ENCODE results near the gene NECTIN1. TPM values are rescaled to one million over a fixed set of nuclear protein-coding genes. Genes with fewer than 3 reads are reported as not detected.
A peak's percentile ranks its signal among the peaks of the same experiment; 100 is the strongest.

The NECTIN1 gene
- total RNA-seq, 2 donors from 2014 or later, result 5.2 to 5.3 TPM

DNA sequence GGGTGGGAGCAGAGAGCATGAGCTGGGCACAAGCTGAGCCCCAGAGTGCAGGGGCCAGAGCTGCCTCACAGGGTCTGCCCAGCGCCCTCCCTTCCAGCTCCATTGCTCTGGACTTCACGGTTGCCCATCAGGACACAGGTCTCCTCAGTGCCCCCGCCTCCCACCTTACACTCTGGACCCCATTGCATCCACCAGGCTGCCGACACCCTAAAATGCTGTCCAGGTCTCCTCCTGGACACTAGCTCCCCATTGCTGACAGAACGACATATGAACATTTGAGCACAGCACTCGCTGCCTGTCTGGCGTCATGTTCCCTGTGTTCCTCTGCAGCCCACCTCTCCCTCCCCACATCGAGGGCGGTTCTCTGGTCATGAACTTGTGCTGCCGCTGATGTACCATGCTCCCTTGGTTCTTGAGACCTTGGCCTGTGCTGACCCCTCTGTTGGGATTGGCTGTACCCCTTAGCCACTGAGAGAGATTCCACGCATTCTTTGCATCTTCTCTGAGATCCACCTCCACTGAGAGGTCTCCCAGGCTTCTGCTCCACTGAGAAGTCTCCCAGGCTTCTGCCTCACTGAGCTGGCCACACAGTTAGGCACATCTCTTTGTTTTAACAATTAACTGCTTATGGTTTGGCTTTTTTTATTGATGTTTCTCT is 34.2 kb upstream of the NECTIN1 start:
- H3K27me3 Mint-ChIP-seq, result peaks cover 53% of the 10 kb centered on the region
- no peak overlapping the region for H3K27ac Mint-ChIP-seq
- H3K4me1 Mint-ChIP-seq, result no peaks in the 10 kb centered on the region
- DNase-seq, result no peak
- no peak for ATAC-seq
- H3K4me3 Mint-ChIP-seq, result no peak overlapping the region
- H3K36me3 Mint-ChIP-seq (ENCODE audit: low read depth), result no peaks in the 10 kb centered on the region
- H3K9me3 ChIP-seq (ENCODE audit: control insufficient read depth, low read length, poor library complexity, severe bottlenecking), result no peaks in the 10 kb centered on the region

- Mint-ChIP-seq H3K4me3 (no peak overlapping the region), H3K27me3 (peaks cover 73% of the 10 kb centered on the region), H3K36me3 (ENCODE audit: low read depth) (no peaks in the 10 kb centered on the region), H3K27ac (no peak overlapping the region), H3K4me1 (peaks cover 2% of the 10 kb centered on the region)
- H3K9me3 ChIP-seq (ENCODE audit: control insufficient read depth, low read length, poor library complexity, severe bottlenecking), result no peaks in the 10 kb centered on the region
- DNase-seq, result no peak
- ATAC-seq, result no peak
Measured at GRCh38 chr11:119759747-119760412, 30.9 kb upstream of the NECTIN1 start.

DNA sequence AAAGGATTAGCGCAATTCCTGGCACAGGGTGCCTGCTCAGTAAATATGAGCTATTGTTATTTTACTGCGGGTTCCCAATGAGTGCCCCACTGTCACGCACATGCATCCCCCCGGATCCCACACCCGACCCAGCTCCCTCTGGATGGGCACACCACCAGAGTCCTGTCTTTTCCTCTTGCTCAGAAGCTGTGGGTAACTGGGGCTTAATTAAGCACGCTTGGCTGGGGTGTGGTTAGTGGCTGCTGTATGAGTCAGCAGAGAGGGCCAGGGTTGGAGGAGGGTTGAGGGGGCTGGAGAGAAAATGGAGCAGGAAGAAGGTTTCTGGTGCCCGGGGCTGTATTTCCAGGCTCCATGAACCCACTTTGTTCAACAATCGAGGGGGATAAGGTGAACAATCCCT is 30.3 kb upstream of the NECTIN1 start:
- H3K4me1 Mint-ChIP-seq, result peaks cover 3% of the 10 kb centered on the region
- ATAC-seq (no peak), DNase-seq (no peak)
- no peaks in the 10 kb centered on the region for H3K9me3 ChIP-seq (ENCODE audit: control insufficient read depth, low read length, poor library complexity, severe bottlenecking)
- H3K27me3 Mint-ChIP-seq, result peaks cover 73% of the 10 kb centered on the region
- no peak overlapping the region for H3K27ac Mint-ChIP-seq
- no peak overlapping the region for H3K4me3 Mint-ChIP-seq
- no peaks in the 10 kb centered on the region for H3K36me3 Mint-ChIP-seq (ENCODE audit: low read depth)

DNA sequence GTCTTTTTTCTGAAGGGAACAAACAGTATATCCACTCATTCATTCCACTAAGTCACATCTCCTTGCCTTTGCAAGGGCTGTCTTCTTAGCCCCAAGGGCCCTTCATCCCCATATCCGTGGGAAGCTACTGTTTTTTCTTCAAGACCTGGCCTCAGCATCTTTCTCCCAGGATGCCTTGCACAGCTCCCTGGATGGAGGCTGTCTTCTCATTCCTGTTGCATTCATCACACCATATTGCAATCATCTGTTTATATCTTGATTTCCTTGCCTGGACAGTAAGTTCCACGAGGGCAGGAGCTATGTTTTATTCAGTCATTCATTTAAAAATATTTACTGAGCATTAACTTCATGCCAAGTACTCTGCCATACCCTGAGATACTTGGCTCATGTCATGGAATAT is 29.3 kb upstream of the NECTIN1 start:
- no peaks in the 10 kb centered on the region for H3K9me3 ChIP-seq (ENCODE audit: control insufficient read depth, low read length, poor library complexity, severe bottlenecking)
- ATAC-seq (no peak), DNase-seq (no peak)
- H3K27ac Mint-ChIP-seq, result no peak overlapping the region
- peaks cover 3% of the 10 kb centered on the region for H3K4me1 Mint-ChIP-seq
- H3K27me3 Mint-ChIP-seq, result peaks cover 75% of the 10 kb centered on the region
- no peak overlapping the region for H3K4me3 Mint-ChIP-seq
- H3K36me3 Mint-ChIP-seq (ENCODE audit: low read depth), result no peaks in the 10 kb centered on the region

DNA sequence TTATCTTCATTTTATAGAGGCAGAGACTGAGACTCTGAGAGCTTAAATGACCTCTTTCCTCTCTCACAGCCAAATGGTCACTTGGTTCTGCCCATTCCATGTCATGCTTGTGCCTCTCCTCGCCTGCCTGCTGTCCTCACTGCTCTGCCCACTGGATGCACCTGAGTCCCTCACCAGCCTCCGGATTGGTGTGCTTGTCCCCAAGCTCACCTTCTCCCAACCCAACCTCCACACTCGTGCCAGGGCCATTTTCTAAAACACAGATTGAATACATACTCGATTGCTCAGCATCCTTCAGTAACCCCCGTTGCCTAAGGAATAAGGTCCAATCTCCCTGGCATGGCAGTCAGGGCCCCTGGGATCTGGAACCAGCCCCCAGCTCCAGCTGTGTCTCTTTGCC is 28.4 kb upstream of the NECTIN1 start:
- ATAC-seq (no peak), DNase-seq (no peak)
- Mint-ChIP-seq H3K4me1 (peaks cover 7% of the 10 kb centered on the region), H3K27me3 (peaks cover 74% of the 10 kb centered on the region), H3K36me3 (ENCODE audit: low read depth) (no peaks in the 10 kb centered on the region), H3K27ac (no peak overlapping the region), H3K4me3 (no peak overlapping the region)
- no peaks in the 10 kb centered on the region for H3K9me3 ChIP-seq (ENCODE audit: control insufficient read depth, low read length, poor library complexity, severe bottlenecking)

GRCh38 chr11:119756169-119756865 is 27.3 kb upstream of the NECTIN1 start:
- Mint-ChIP-seq H3K36me3 (ENCODE audit: low read depth) (no peaks in the 10 kb centered on the region), H3K4me1 (peaks cover 14% of the 10 kb centered on the region), H3K4me3 (no peak overlapping the region), H3K27ac (no peak overlapping the region), H3K27me3 (peaks cover 74% of the 10 kb centered on the region)
- ATAC-seq (no peak), DNase-seq (no peak)
- H3K9me3 ChIP-seq (ENCODE audit: control insufficient read depth, low read length, poor library complexity, severe bottlenecking), result no peaks in the 10 kb centered on the region

DNA sequence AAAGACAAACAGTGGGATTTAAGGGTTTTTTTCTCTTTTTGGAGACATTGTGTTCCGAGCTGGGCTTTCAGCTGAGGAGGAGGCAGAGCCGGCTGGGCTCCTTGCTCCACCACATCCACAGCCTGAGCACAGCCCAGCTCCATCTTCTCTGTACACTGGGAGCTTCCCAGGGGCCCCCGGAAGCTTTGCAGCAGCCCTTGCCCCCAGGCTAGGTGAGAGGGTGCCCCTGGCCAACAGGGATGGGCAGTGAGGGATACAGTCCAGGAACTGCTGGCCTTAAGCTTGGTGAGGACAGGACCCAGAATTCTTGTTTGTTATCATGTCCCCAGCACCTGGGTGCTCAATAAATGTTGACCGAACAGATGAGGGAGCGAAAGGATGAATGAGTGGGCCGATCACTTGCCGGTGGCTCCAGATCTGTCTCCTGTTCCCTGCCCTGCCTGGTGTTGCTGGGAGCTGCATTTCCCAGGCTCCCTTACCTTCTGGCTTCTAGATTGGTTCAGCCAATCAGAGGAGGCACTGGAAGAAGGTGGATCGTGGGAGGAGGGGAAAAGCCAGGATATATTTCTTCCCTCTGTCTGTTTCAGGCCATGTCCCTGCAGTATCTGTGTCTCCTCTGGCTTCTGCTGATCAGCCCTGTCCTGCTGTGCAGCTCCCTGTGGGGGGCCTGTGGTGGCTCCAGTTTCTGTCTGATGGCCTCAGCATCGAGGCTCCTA is 26.5 kb upstream of the NECTIN1 start:
- no peak for ATAC-seq
- H3K4me3 Mint-ChIP-seq, result no peak overlapping the region
- no peak for DNase-seq
- no peaks in the 10 kb centered on the region for H3K9me3 ChIP-seq (ENCODE audit: control insufficient read depth, low read length, poor library complexity, severe bottlenecking)
- H3K27me3 Mint-ChIP-seq, result peaks cover 74% of the 10 kb centered on the region
- no peaks in the 10 kb centered on the region for H3K36me3 Mint-ChIP-seq (ENCODE audit: low read depth)
- peaks cover 15% of the 10 kb centered on the region for H3K4me1 Mint-ChIP-seq
- no peak overlapping the region for H3K27ac Mint-ChIP-seq

- DNase-seq (no peak), ATAC-seq (no peak)
- no peak overlapping the region for H3K27ac Mint-ChIP-seq
- peaks cover 72% of the 10 kb centered on the region for H3K27me3 Mint-ChIP-seq
- no peaks in the 10 kb centered on the region for H3K9me3 ChIP-seq (ENCODE audit: control insufficient read depth, low read length, poor library complexity, severe bottlenecking)
- peaks cover 15% of the 10 kb centered on the region for H3K4me1 Mint-ChIP-seq
- H3K36me3 Mint-ChIP-seq (ENCODE audit: low read depth), result no peaks in the 10 kb centered on the region
- H3K4me3 Mint-ChIP-seq, result no peak overlapping the region
Measured at GRCh38 chr11:119754656-119755355, 25.8 kb upstream of the NECTIN1 start.

- Mint-ChIP-seq H3K27ac (no peak overlapping the region), H3K36me3 (ENCODE audit: low read depth) (no peaks in the 10 kb centered on the region), H3K4me1 (peaks cover 15% of the 10 kb centered on the region), H3K27me3 (peaks cover 67% of the 10 kb centered on the region), H3K4me3 (no peak overlapping the region)
- H3K9me3 ChIP-seq (ENCODE audit: control insufficient read depth, low read length, poor library complexity, severe bottlenecking), result no peaks in the 10 kb centered on the region
- DNase-seq, result no peak
- no peak for ATAC-seq
Measured at GRCh38 chr11:119754199-119754598, 25.2 kb upstream of the NECTIN1 start.

- no peaks in the 10 kb centered on the region for H3K36me3 Mint-ChIP-seq (ENCODE audit: low read depth)
- no peaks in the 10 kb centered on the region for H3K9me3 ChIP-seq (ENCODE audit: control insufficient read depth, low read length, poor library complexity, severe bottlenecking)
- H3K4me3 Mint-ChIP-seq, result no peak overlapping the region
- peak overlapping the region; percentile 11 for H3K27ac Mint-ChIP-seq
- H3K27me3 Mint-ChIP-seq, result peaks cover 55% of the 10 kb centered on the region
- no peak for ATAC-seq
- DNase-seq, result no peak
- H3K4me1 Mint-ChIP-seq, result peaks cover 15% of the 10 kb centered on the region
Measured at GRCh38 chr11:119752946-119753345, 23.9 kb upstream of the NECTIN1 start.

- Mint-ChIP-seq H3K27me3 (peaks cover 55% of the 10 kb centered on the region), H3K4me3 (no peak overlapping the region), H3K27ac (peak overlapping the region; percentile 71), H3K36me3 (ENCODE audit: low read depth) (no peaks in the 10 kb centered on the region), H3K4me1 (peaks cover 15% of the 10 kb centered on the region)
- no peak for DNase-seq
- H3K9me3 ChIP-seq (ENCODE audit: control insufficient read depth, low read length, poor library complexity, severe bottlenecking), result no peaks in the 10 kb centered on the region
- peak; percentile 43 for ATAC-seq
Measured at GRCh38 chr11:119752345-119752871, 23.4 kb upstream of the NECTIN1 start.

- peaks cover 58% of the 10 kb centered on the region for H3K27me3 Mint-ChIP-seq
- no peak for ATAC-seq
- no peak overlapping the region for H3K4me3 Mint-ChIP-seq
Measured at GRCh38 chr11:119750056-119750455, 21.1 kb upstream of the NECTIN1 start.

More at GRCh38 chr11:119750056-119750455, 21.1 kb upstream of the NECTIN1 start:
- peaks cover under 1% of the 10 kb centered on the region for H3K36me3 Mint-ChIP-seq (ENCODE audit: low read depth)
- no peak overlapping the region for H3K27ac Mint-ChIP-seq
- no peak for DNase-seq
- no peaks in the 10 kb centered on the region for H3K9me3 ChIP-seq (ENCODE audit: control insufficient read depth, low read length, poor library complexity, severe bottlenecking)
- peaks cover 13% of the 10 kb centered on the region for H3K4me1 Mint-ChIP-seq
